Central memory CD8-positive, alpha-beta T cell (primary cell): ENCODE measurements around the gene DNAH3.
"Not testable (repeated sequence)": the region's sequence is repeated elsewhere in the genome, so short reads cannot be mapped to it uniquely, and the experiment has no call there.

Source experiments
- ATAC-seq: fragments of 150-1000 bp; cut with Tn5 transposase; replicated peaks from 2 replicates; pipeline ENCODE4 v1.10.0; 2022; ENCODE audit warnings: mild to moderate bottlenecking, moderate FRiP score, moderate number of reproducible peaks; ENCODE audit not compliant: poor library complexity, severe bottlenecking; ENCODE audit errors: extremely low read depth
- DNase-seq, 2 donors: peaks; one replicate each; pipeline ENCODE4 v3.0.0; 2021; ENCODE audit warnings: low spot score in 2 of 2
- H3K27ac Mint-ChIP-seq: one replicate; pipeline ENCODE4 v1.8.0; 2022; ENCODE audit warnings: low read depth, mild to moderate bottlenecking, moderate library complexity, mixed read lengths
- H3K27me3 Mint-ChIP-seq: one replicate; pipeline ENCODE4 v1.8.0; 2022; ENCODE audit warnings: mixed read lengths
- H3K36me3 Mint-ChIP-seq: one replicate; pipeline ENCODE4 v1.8.0; 2022; ENCODE audit warnings: mild to moderate bottlenecking, moderate library complexity, mixed read lengths; ENCODE audit not compliant: insufficient read depth
- H3K4me1 Mint-ChIP-seq: one replicate; pipeline ENCODE4 v1.8.0; 2022; ENCODE audit warnings: mixed read lengths
- H3K4me3 Mint-ChIP-seq: one replicate; pipeline ENCODE4 v1.8.0; 2022; ENCODE audit warnings: mild to moderate bottlenecking, moderate library complexity, mixed read lengths
- H3K9me3 Mint-ChIP-seq: one replicate; pipeline ENCODE4 v1.8.0; 2022; ENCODE audit warnings: mixed read lengths

Gene DNAH3

GRCh38 chr16:21134053-21134452 lies 16.6 kb downstream of the DNAH3 start:
- H3K4me1 Mint-ChIP-seq: no peaks in the 10 kb centered on the region
- no peak overlapping the region for H3K27ac Mint-ChIP-seq
- H3K4me3 Mint-ChIP-seq: no peak overlapping the region
- H3K36me3 Mint-ChIP-seq: no peaks in the 10 kb centered on the region
- peaks cover 14% of the 10 kb centered on the region for H3K27me3 Mint-ChIP-seq
- DNase-seq (no peak), ATAC-seq (no peak)
- H3K9me3 Mint-ChIP-seq: no peaks in the 10 kb centered on the region

DNA sequence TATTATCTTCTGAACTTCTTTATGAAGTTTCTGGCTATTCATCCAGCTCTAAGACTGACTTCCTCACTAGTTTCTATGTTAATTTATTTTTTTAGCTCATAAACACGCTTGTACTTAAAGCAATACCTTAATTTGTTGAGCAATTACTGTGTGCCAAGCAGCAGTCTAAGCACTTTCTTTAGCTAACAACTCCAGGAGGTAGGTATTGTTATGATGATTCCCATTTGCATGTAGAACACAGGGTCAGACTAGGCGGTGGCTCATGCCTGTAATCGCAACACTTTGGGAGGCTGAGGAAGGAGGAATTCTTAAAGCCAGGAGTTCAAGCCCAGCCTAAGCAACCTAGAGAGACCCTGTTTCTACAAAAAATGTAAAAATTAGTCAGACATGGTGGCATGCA lies 19.8 kb downstream of the DNAH3 start:
- ATAC-seq (no peak), DNase-seq (no peak)
- no peak overlapping the region for H3K27ac Mint-ChIP-seq
- H3K4me3 Mint-ChIP-seq: no peak overlapping the region
- no peaks in the 10 kb centered on the region for H3K4me1 Mint-ChIP-seq
- no peaks in the 10 kb centered on the region for H3K9me3 Mint-ChIP-seq
- H3K27me3 Mint-ChIP-seq: peaks cover 36% of the 10 kb centered on the region
- H3K36me3 Mint-ChIP-seq: no peaks in the 10 kb centered on the region

GRCh38 chr16:21128991-21129390 lies 21.7 kb downstream of the DNAH3 start:
- Mint-ChIP-seq H3K27ac (no peak overlapping the region), H3K27me3 (peaks cover 44% of the 10 kb centered on the region), H3K4me3 (no peak overlapping the region), H3K36me3 (no peaks in the 10 kb centered on the region), H3K9me3 (no peaks in the 10 kb centered on the region), H3K4me1 (no peaks in the 10 kb centered on the region)
- ATAC-seq (no peak), DNase-seq (no peak)

DNA sequence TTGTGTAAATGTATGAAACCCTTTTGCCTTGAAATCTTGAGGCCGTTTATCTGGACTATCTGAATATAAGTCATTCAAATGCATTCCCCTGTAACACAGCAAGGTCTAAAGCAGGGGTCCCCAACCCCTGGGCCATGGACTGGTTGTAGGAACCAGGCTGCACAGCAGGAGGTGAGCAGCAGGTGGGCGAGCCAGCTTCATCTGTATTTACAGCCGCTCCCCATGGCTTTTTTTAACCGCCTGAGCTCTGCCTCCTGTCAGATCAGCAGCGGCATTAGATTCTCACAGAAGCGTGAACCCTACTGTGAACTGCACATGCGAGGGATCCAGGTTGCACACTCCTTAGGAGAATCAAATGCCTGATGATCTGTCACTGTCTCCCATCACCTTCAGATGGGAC lies 24.1 kb downstream of the DNAH3 start:
- no peak overlapping the region for H3K4me3 Mint-ChIP-seq
- H3K4me1 Mint-ChIP-seq: no peaks in the 10 kb centered on the region
- no peak for ATAC-seq
- no peak overlapping the region for H3K27ac Mint-ChIP-seq
- H3K36me3 Mint-ChIP-seq: no peaks in the 10 kb centered on the region
- DNase-seq: no peak
- H3K27me3 Mint-ChIP-seq: peaks cover 42% of the 10 kb centered on the region
- no peaks in the 10 kb centered on the region for H3K9me3 Mint-ChIP-seq

- Mint-ChIP-seq H3K9me3 (no peaks in the 10 kb centered on the region), H3K27me3 (peaks cover 30% of the 10 kb centered on the region), H3K4me1 (no peaks in the 10 kb centered on the region), H3K27ac (no peak overlapping the region), H3K4me3 (no peak overlapping the region), H3K36me3 (no peaks in the 10 kb centered on the region)
- ATAC-seq (no peak), DNase-seq (no peak)
These were observed 25.5 kb downstream of the DNAH3 start for GRCh38 chr16:21125191-21125590.

DNA sequence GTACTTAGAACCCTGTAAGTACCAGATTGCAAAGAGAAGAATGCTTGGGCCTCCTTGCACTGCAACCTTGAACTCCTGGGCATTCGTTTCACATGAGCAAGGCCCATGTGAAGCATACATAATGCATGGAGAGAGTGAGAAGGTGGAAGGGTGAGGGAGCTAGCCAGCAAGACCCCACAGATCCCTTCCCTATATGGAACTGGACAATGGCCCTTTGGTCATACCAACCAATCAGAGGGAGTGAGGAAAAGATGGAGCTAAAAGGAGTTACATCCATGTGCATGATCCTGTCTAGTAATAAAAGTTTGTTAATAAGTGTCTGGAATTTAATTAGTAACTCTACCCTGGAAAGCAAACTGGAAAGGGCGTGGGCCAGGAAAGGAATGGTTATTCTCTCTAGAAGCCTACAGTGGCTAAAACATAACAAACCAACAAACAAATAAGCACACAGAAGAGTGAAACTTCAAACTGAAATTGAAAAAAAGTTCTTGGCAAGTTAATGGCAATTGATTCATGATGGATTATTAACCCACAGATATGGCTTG lies 29.6 kb downstream of the DNAH3 start:
- Mint-ChIP-seq H3K9me3 (no peaks in the 10 kb centered on the region), H3K36me3 (peaks cover 2% of the 10 kb centered on the region), H3K27me3 (peaks cover 10% of the 10 kb centered on the region), H3K27ac (no peak overlapping the region), H3K4me3 (no peak overlapping the region), H3K4me1 (peaks cover 5% of the 10 kb centered on the region)
- no peak for ATAC-seq
- DNase-seq: no peak

- H3K36me3 Mint-ChIP-seq: peaks cover 2% of the 10 kb centered on the region
- H3K27me3 Mint-ChIP-seq: no peaks in the 10 kb centered on the region
- no peak overlapping the region for H3K4me3 Mint-ChIP-seq
- peaks cover 6% of the 10 kb centered on the region for H3K4me1 Mint-ChIP-seq
- ATAC-seq (no peak), DNase-seq (no peak)
- no peaks in the 10 kb centered on the region for H3K9me3 Mint-ChIP-seq
- no peak overlapping the region for H3K27ac Mint-ChIP-seq
These were observed 33.1 kb downstream of the DNAH3 start for GRCh38 chr16:21117567-21117966.

DNA sequence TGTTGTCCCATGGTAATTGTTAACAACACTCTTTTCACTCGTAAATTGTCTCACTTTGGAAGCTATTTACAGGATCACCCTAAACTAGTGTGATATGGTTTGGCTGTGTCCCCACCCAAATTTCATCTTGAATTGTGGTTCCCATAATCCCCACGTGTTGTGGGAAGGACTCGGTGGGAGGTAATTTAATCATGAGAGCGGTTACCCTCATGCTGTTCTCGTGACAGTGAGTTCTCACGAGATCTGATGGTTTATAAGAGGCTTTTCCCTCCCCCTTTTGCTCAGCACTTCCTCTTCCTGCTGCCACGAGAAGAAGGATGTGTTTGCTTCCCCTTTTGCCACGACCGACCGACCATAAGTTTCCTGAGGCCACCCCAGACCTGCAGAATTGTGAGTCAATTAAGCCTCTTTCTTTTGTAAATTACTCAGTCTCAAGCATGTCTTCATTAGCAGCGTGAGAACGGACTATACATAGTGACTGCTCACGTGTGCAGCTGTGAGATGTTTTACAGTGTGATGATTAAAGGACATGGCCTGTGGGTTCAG lies 34.4 kb downstream of the DNAH3 start:
- peaks cover 2% of the 10 kb centered on the region for H3K36me3 Mint-ChIP-seq
- H3K4me3 Mint-ChIP-seq: peak overlapping the region; percentile 16
- DNase-seq (no peak), ATAC-seq (no peak)
- peaks cover 6% of the 10 kb centered on the region for H3K4me1 Mint-ChIP-seq
- H3K27me3 Mint-ChIP-seq: peaks cover 8% of the 10 kb centered on the region
- no peak overlapping the region for H3K27ac Mint-ChIP-seq
- H3K9me3 Mint-ChIP-seq: no peaks in the 10 kb centered on the region

DNA sequence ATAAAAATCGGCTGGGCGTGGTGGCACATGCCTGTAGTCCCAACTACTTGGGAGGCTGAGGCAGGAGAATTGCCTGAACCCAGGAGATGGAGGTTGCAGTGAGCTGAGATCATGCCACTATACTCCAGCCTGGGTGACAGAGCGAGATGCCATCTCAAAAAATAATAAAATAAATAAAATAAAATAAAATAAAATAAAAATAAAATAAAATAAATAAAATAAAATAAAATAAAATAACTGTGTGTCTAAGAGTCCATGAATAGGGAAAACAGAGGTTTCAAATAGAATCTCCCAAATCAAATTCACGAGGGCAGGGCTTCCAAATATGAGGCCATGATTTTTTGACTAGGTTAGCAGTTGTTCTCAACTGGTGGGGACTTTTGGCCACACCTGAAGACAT lies 35.1 kb downstream of the DNAH3 start:
- not testable (repeated sequence) for DNase-seq, H3K4me1 Mint-ChIP-seq, H3K4me3 Mint-ChIP-seq, ATAC-seq, H3K36me3 Mint-ChIP-seq, H3K9me3 Mint-ChIP-seq, H3K27ac Mint-ChIP-seq
- H3K27me3 Mint-ChIP-seq: peaks cover 14% of the 10 kb centered on the region

GRCh38 chr16:21103941-21104860 lies 46.4 kb downstream of the DNAH3 start:
- no peak for DNase-seq
- no peak for ATAC-seq
- Mint-ChIP-seq H3K9me3 (no peaks in the 10 kb centered on the region), H3K4me3 (no peak overlapping the region), H3K27me3 (peaks cover 44% of the 10 kb centered on the region), H3K4me1 (no peaks in the 10 kb centered on the region), H3K27ac (no peak overlapping the region), H3K36me3 (no peaks in the 10 kb centered on the region)

- ATAC-seq: no peak
- no peak for DNase-seq
- Mint-ChIP-seq H3K27me3 (peaks cover 67% of the 10 kb centered on the region), H3K36me3 (no peaks in the 10 kb centered on the region), H3K27ac (no peak overlapping the region), H3K9me3 (no peaks in the 10 kb centered on the region), H3K4me1 (no peaks in the 10 kb centered on the region), H3K4me3 (no peak overlapping the region)
These were observed 48.8 kb downstream of the DNAH3 start for GRCh38 chr16:21101631-21102420.

- Mint-ChIP-seq H3K4me1 (no peaks in the 10 kb centered on the region), H3K27ac (no peak overlapping the region), H3K4me3 (no peak overlapping the region), H3K36me3 (no peaks in the 10 kb centered on the region), H3K27me3 (peaks cover 77% of the 10 kb centered on the region), H3K9me3 (no peaks in the 10 kb centered on the region)
- ATAC-seq (no peak), DNase-seq (no peak)
These were observed 50.2 kb downstream of the DNAH3 start for GRCh38 chr16:21100447-21100846.
